ENCODE results near the gene SLAMF9.

SLAMF9 gene

DNA sequence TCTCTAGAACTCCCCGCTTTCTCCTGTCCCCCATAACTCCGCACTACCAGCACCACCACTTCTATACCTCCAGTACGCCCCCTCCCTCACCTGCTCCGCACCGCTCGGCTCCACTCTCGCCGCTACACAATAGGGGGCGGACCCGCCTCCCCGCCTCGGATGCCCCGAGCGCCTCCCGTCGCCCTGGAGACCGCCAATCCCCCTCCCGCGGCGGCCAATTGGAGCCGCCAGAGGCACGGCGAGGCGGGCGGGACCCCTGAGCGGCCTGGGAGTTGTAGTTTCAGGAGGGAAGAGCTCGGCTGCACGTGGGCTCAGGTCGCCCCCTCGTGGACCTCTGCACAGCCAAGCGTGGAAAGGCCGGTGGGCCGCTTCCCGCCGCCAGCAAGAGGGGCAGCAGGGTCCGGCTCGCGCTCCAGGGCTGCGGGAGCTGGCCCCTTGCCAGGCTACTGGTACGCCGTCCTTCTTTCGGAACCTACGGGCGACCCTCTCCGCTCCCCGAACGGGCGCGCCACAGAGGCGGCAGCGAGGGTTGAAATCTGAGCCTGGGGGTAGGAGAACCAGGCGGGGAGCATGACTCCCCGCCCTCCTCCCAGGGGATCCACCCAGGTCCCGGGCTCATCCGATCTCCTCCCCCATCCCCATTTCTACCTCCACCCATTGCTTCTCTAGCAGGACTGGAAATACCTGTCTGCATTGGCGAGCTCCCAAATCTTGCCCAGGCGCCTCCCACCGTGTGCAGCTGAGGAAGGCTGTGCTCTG, 8.4 kb downstream of the SLAMF9 start, which contains the start of gene IGSF9:
IGSF9 (minus strand) TSS at position 131 of the 759 bp plus-strand sequence. CDS start 2,159 bp downstream, outside the sequence.
- FAIRE-seq: no peak

DNA sequence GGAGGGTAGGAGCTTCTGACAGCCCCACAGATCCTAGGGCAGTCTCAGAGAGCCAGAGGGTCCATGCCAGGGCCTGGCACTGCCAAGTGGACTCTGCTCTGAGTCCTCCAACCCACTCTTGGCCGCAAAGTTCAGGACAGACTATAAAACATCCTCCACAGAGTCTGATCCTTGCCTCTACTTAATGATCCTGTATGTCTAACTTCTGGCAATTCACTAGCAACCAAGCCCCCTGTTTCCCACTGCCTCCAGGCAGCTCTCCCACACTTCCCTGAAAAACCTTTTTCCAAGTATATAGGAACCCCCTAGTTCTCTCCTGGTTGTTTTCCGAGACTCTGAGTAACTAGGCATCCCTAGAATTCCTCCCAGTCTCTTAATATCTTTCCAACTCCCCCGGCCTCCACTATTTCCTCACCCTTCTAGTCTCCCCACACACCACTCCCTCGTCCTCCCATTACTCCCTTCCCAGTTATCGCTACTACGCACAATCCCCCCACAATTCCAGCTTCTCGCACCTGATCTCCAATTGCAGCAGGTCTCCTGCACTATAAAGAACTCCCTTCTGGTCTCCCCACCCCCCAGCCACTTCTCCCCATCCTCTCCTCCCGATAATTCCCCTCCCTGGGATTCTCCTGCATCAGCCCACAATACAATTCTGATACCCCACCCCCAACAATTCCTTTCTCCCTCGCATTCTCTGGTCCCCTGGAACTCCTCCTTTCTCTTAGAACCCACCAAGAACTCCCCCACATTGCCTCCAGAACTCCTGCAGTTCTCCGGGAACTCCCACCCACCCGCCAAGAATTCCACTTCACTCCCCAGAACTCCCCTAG, 9.2 kb downstream of the SLAMF9 start:
- FAIRE-seq: no peak

DNA sequence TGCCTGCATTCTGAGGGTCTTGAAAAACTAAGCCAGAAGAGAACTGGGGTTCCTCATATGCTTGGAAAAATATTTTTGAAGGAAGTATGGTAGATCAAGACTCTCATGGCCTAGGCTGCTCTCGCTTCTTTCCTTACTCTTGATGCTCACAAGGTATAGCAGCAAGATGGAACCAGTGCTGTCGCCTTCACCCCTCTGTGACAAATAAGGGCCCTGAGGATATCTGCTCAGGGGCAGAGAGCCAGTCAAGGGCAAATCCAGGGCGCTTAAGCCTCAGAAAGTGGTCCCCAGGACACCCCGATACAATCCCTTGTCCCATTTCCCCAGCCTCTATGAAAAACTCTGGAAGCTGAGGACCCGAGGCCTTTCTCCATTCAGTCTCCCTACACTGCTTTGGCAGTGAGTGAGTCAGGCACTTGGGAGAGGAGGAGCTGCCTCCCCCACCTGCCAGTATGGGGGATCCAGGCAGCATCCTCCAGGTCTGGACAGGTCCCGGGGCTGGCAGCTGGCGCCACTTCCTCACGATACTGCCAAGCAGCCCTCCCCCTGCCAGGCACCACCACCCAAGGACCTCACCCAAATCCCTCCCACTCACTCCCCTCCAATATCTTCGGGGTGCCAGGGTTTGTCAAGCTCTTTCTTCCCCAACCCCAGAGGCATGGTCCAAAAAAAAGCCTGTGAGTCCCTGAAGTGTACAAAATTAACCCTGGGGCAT, 10.0 kb downstream of the SLAMF9 start:
- FAIRE-seq: no peak

DNA sequence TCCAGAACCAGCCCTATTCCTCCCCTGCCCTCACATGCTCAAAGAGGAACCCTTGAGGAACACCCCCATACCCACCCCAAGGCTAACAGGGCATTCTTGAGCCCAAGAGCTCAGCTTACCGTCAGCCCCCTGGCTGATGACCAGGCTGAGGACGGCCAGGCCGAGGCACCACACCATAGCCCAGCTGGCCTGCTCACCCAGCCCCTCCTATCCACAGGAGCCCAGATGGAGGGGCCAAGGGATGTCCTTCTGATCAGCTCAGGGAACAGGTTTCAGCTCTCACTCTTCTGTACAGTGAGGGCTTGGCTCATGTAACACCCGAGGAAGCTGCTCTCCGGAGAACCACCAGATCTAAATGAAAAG, 10.8 kb downstream of the SLAMF9 start:
- FAIRE-seq: no peak

DNA sequence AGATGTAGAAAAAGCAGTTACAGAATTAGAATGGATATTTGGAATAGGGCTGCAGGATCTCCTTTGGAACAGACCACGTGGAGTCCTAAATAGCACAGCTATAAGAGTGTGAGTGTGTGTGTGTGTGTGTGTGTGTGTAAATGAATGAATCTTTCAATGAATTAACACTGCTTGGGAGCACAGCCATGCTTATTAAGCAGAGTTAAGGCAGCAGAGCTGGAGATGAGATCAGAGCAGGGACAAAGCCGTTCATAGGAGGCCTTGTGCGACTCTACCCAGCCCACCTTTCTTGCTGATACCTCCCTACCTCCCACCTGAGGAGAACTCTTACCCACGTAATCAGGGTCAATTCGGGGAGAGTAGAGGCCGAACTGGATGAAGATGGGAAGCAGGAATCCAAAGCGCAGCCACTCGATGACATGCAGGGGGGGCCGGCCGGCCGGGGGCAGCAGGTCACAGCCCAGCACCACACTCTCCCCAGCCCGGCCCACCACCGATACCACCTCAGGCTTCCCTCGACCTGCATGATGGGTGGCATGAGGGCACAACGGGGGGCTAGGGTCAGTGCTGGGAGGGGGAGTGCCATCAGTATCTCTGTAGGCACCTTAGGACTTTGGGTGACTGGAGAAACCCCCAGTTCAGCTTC, 11.3 kb downstream of the SLAMF9 start:
- FAIRE-seq: no peak

DNA sequence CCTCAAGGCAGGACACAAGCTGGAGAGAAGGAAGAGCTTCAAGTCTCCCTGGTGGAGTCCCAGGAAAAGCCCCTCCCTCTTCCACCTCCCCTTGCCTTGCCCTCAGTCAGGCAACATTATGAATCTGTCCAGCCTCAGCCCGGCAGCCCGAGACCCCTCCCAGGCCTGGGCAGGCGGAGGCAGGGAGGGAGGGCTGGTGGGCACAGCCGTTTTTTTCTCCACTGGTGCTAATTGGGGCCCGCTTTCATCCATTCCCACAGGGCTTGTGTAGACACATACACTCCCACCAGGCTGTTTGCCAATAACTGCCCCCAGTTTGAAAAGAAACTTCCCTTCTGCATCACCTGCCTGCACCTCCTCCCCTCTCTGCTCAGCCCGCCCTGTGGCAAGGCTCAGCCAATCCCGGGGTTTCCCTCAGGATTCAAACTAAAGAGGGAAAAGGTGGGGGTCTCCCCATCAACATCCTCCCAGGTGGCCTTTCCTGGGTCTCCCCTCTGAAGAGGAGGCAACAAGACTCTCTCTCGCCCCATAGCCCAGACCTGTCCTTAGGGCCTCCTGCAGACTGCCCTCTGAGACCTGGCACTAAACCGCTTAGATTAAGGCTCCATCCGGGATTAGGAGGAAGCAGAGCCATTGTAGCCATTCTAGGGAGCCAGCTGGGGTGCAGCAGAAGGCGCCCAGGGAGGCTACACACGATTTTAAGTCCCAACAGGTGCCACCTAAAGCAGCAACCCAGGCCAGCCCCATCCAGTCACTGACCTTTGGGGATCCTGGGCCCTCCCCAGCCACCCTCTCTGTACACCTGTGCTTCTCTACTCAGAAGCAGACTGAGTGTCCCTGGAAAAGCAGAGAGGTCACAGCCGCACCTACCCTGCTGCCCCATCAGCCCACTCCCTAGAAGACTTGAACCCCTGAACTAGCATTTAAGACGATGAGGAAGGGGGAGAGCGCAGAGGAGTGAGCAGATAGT, 12.2 kb downstream of the SLAMF9 start:
- no peak for FAIRE-seq

DNA sequence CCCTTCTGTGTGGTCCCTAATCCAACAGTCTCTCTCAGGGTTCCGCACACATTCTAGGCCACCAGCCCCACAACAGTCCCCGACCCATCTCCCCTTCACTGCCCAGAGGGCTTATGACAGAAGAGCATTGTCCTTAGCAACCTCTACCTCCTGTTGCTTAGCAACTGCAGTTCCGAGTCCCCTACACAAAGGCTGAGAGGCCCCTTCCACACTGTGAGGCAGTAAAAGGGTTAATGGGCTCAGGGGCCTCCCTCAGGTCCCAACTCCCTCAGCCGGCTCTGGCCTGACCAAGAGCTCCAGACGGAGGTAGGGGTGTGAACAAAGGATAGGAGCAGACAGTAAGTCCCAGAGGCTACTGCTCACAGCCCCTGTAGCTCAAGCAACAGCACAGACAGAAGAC, 12.9 kb downstream of the SLAMF9 start:
- FAIRE-seq: no peak

DNA sequence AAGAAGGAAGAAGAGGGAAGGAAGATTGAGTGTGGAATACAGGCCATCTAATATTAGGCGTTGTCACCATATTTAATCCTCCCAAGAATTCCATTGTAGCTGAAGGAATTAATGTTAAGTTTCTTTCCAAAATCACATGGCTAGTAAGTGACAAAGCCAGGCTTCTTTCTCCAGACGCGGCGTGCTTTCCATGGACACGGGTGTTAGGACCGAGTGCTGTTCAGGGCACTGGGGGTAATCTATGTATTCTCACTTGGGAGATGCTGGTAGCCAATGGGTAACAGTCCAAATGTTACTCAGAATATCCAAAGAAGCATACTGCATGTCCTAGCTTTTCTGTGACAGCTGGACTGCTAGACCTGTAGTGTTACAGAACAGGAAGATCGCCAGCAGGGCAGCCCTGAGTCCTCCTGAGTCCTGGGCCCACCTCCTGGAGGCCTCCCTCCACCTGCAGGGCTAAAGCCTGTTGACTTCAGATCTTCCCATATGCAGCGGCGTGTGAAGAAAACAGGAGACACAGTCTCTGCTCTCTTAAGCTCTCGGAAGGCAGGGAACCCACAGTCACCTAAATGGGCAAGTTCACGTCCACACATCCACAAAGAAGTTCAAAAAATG, 13.9 kb downstream of the SLAMF9 start:
- no peak for FAIRE-seq

DNA sequence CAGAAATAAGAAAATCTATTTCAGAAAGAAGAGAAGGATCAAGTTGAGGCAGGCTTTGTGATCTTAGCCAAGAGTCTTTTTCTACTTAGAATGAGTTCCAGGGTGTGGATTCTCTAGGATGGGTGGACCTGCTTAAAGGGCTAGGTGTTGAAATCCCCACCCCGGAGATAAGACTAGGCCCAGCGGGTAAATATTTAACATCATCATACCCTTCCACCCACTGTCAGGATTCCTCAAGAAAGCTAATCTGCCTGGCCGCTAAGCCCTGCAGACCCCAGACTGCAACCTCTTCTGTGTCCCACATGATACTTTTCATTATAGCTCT, 14.4 kb downstream of the SLAMF9 start:
- no peak for FAIRE-seq

DNA sequence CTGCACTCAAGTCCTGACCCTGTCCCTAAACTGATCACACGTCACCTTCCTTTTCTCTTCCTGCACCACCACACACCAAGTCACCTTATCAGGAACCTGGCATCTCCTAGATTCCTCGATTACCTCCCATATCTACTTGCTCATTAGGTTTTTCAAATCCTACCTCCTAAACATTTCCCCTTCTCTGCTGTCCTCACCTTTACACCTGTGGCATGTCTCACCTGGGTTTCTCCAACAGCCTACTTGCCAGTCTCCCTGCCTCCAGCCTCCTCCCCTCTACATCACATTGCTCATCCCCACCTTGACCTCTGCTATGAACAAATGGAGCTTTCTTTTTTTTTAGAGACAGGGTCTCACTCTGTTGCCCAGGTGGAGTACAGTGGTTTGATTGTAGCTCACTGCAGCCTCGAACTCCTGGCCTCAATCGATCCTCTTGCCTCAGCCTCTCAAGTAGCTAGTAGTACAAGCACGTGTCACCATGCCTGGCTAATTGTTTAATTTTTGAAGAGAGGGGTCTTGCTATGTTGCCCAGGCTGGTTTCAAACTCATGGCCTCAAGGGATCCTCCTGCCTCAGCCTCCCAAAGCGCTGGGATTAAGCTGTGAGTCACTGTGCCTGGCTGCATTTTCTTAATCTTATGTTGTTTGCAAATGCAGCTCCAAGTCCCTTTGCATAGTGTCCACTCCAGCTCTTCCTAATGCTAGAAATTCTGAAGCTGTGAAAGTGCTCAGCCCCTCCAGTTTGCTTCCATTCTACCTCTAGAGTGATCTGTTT, 14.9 kb downstream of the SLAMF9 start:
- no peak for FAIRE-seq

DNA sequence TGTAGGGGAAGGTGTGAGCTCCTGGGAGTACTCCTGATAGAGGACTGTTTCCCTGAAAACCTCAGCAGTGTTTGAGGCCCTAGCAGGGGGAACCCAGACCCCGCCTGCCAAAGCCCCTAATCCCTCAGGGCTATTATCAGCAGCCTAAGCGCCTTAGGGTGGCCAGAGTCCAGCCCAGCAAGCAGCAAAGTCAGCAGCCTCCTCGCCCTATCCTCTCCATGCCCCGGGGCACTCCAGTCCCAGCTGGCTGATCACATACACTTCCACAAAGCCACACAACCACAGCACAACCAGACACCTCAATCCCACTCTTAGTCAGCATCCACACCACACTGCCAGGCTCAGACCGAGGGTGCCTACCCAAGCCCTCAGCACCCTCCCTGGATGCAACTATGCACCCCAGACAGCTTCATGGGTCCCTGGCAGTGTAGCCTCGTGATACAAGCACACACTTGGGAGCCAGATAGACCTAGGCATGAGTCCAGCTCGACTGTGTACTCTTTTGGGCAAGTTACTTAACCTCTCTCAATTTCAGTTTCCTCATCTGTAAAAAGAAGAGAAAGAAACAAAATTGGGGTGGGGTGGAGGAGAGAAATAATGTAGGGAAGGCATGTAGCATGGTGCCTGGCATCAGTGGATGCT, 15.7 kb downstream of the SLAMF9 start:
- no peak for FAIRE-seq

DNA sequence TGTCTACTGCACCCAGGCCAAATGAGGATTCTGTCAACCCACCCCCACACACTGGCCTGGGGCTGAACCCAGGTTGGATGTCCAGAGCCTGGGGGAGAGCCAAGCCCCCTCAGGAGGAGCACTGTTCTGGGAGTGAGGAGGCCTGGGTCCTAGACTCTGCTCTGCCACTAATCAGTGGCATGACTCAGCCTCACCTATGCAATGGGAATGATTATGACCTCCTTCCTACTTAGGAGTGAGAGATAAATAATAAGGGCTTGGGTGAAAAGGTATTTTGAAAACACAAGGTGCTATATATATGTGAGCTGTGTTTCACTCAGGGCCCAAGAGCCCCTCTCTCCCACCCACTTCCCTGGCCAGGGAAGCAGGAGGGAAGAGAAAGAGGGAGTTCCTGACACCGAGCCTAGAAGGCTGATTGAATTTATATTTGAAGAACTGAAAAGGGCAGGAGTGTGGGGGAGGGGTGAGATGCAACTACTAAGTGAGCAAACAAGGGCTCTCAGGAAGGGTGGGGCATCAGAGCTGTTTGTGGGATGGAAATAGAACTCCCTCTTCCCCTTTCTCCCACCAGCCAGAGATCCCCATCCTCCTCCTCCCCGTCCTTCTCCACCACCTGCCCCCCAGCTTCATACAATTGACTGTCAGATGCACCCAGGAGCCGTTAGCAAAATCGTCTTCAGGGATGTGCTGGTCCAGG, 16.8 kb downstream of the SLAMF9 start:
- FAIRE-seq: no peak

DNA sequence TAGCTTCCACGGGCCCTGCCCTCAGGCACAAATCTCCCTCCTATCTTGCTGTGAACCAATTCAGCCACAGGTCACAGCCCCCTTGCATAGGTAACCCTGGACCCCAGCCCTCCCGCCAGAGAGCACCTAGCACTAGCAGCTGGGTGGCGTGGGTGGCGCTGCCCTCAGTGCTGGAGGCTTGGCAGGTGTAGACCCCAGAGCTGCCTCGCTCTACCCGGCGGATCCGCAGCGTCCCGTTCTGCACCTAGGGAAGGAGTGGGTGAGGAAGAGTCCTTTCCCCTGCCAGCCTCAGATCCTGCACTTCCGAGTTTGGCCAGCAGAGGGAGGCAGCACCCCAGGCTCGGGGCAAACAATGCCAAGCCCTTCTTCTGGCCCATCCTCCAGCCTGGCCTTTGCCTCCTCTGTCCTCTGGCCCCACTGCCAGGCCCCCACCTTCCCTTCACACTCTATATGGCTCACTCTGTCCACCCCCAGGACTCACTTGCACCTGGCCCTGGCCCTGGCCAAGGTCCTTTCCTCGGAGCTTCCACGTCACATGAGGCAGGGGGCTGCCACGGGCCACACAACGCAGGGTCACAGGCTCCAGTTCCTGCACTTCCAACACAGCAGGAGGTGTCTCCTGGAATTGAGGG, 17.6 kb downstream of the SLAMF9 start:
- FAIRE-seq: no peak

DNA sequence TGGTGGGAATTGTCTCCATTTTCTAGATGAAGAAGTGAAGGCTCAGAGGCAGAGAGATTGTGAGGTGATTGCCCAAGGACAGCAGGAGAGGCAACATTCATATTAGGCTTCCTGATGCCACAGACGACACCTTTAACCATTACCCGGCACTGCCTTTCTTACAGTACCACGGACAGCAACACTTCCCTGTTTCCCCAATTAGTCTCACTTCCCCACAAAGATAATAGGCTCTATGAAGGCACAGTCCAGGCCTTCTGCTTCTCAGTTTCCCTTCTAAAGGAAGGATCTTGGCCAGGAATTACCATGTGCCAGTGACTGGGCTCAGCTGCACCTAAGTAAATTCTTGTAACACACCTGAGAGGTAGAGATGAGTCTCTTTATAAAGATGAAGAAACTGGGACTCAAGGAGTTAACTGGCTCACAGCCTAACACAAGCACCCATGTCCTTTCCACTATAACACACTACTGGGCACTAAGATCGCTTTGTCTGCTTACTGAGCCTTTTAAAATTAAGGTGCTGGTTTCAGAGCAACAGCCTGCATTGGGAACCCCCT, 18.2 kb downstream of the SLAMF9 start:
- no peak for FAIRE-seq

DNA sequence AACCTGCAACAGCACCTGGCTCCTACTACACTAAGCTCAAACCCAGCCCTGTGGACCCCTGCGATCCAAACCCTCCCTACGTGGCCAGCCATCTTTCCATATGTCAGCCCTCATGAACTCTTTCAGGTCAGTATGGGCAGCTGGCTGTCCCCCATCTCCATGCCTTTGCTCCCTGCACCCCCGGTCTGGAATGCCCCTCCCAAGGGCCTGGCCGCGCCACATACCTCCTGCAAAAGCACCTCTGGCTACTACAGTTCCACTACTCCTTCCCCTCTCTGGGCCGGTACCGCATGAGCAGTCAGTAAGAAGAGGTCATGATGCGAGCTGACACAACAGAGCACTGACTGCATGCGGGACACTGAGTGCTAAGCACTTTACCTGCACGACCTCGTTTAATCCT, 18.7 kb downstream of the SLAMF9 start:
- FAIRE-seq: no peak

DNA sequence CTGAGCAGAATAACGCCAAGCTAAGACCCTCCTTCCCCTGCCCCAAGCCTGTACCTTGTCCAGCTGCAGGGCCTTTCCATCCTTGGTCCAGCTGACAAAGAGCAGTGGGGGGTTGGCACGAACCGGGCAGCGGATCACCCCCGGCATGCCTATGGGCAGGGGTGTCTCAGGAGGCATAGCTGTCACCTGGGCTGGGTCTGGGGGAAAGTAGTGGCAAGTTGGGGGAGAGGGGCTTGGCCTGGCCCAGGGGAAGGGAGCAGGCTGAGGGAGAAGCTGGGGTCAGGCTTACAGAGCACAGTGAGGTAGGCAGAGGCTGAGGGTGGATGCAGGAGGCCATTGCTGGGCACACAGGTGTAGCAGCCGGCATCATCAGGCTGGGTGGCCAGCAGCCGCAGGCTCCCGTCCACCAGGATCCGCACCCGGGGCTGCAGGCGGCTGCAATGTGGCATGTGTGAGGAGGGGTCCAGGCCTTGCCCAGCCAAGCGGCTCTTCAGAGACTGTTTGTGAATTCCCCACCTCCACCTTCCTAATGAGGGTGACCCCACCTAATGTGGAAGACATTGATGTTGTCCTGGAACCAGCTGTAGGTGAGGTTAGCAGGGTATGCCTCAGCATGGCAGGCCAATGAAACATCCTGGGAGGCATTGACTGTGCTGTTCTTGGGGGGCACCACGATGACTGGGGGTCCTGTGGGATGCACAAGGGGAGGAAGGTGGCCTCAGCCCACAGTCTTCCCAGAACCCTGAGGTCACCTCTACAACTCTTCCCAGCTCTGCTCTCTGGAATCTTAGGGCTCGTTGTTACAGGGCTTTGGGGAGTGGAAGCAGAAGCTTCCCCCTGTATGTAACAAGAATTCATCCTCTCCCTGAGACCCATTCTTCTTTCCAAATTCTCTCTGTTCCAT, 19.6 kb downstream of the SLAMF9 start:
- FAIRE-seq: no peak

DNA sequence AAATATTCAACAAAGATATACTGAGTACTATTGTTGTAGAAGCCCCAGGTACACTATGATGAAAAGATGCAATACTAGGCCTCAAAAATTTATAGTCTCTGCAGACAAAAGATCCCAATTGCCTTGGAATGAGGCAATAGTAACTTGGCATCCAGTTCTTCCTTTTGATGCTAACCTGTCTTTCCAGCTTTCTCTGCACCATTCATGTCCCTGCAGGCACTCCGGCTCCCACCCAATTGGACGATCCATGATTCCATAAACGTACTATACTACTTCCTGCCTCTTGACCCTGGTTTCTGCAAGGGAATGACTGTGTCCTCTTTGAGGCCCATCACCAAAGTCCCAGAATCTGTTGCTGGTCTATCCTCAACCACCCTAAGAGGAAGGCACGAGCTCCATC, 20.7 kb downstream of the SLAMF9 start:
- FAIRE-seq: no peak
